NCI-H1930 (cell line): ENCODE measurements around the gene NEU1.
"Not testable (repeated sequence)": the region's sequence is repeated elsewhere in the genome, so short reads cannot be mapped to it uniquely, and the experiment has no call there.

Experiments
- DNase-seq, 2 experiments: peaks; one replicate each; lab custom pipeline; 2025; lab: John Stamatoyannopoulos, UW

Gene NEU1

GRCh38 chr6:31862344-31863235 lies at the start of gene NEU1:
NEU1 (minus strand) TSS chr6:31862821; CDS start chr6:31862776, 45 bp downstream.
- DNase-seq = peak; percentile 99

- no peak for DNase-seq
These were observed 49.4 kb upstream of the NEU1 start for GRCh38 chr6:31911826-31912585.

GRCh38 chr6:31909298-31909697 lies 46.7 kb upstream of the NEU1 start:
- not testable (repeated sequence) for DNase-seq

- DNase-seq = peak in 1 of 2 experiments; percentile 52
These were observed 46.2 kb upstream of the NEU1 start for GRCh38 chr6:31908791-31909190.

- DNase-seq = not testable (repeated sequence)
These were observed 45.6 kb upstream of the NEU1 start for GRCh38 chr6:31908255-31908654.

GRCh38 chr6:31907158-31907813 lies 44.7 kb upstream of the NEU1 start:
- no peak for DNase-seq

GRCh38 chr6:31906727-31907126 lies 44.1 kb upstream of the NEU1 start:
- DNase-seq = not testable (repeated sequence)

GRCh38 chr6:31906122-31906521 lies 43.5 kb upstream of the NEU1 start:
- no peak for DNase-seq

GRCh38 chr6:31905041-31905440 lies 42.4 kb upstream of the NEU1 start:
- no peak for DNase-seq

GRCh38 chr6:31903957-31904356 lies 41.3 kb upstream of the NEU1 start:
- DNase-seq = no peak

- peak; percentile 93 to 97 for DNase-seq
These were observed 39.5 kb upstream of the NEU1 start, which contains the start of gene ZBTB12 for GRCh38 chr6:31901953-31902643. ZBTB12 (minus strand) TSS chr6:31902086; CDS start chr6:31901305, 781 bp downstream.

- DNase-seq = peak in 1 of 2 experiments; percentile 44
These were observed 38.9 kb upstream of the NEU1 start for GRCh38 chr6:31901415-31901952.

GRCh38 chr6:31900917-31901414 lies 38.3 kb upstream of the NEU1 start:
- no peak for DNase-seq

GRCh38 chr6:31899882-31900722 lies 37.5 kb upstream of the NEU1 start:
- no peak for DNase-seq

GRCh38 chr6:31899215-31899614 lies 36.6 kb upstream of the NEU1 start:
- no peak for DNase-seq

GRCh38 chr6:31898383-31899011 lies 35.9 kb upstream of the NEU1 start:
- peak; percentile 44 to 49 for DNase-seq

- peak; percentile 69 to 86 for DNase-seq
These were observed 35.2 kb upstream of the NEU1 start, which contains the start of gene EHMT2 for GRCh38 chr6:31897612-31898382. EHMT2 (minus strand) TSS chr6:31897698; CDS start chr6:31897677, 21 bp downstream.

- no peak for DNase-seq
These were observed 34.4 kb upstream of the NEU1 start for GRCh38 chr6:31896856-31897611.
